Measurements from ENCODE around the gene SLC25A4. TPM values are rescaled to one million over a fixed set of nuclear protein-coding genes. Genes with fewer than 3 reads are reported as not detected.

The SLC25A4 gene
- total and polyA plus RNA-seq, 2 of the 4 experiments (the other 2 are of a cell fraction), result 16.0 to 21.6 TPM

DNA sequence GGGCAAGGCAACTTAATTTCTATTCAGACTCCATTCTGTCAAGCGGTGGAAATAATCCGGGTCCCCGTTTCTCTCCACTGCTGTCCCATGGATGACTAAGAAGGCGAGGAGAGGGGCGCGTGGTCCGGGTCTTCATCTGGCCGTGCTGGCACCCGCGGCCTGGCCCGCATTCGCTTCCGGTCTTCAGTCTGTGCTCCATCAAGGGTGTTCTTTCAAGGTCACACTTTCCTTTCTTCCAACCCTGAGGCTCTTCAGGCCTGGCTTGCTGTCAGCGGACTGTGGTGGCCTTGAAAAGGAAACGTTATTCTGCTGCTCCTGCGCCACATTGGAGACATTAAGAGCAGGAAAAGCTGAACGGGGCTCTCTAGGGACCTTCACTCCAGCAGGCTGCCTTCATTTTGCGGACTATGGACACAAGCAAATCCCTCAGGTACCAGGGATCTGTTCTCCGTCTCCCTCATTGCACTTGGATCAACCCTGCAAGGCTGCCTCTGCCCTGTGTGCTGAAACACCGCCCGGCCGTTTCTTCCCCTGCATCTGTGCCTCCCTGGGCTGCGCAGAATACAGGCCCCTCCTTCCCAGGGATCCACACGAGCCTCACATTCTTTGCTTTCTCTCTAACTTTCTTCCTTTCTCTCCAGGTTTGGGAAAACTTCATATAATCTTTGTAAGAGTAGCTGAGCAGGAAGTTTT lies 5.7 kb upstream of the SLC25A4 start:
- no peaks in the 10 kb centered on the region for H3K36me3 ChIP-seq (ENCODE audit: control insufficient read depth, insufficient read depth, low read length)
- H3K9me3 ChIP-seq (ENCODE audit: control insufficient read depth, insufficient read depth, low read length), result no peaks in the 10 kb centered on the region
- no peak overlapping the region for H3K56ac ChIP-seq (ENCODE audit: extremely low read depth, insufficient read depth, low read length)
- H4K91ac ChIP-seq (ENCODE audit: insufficient read depth, low read depth, low read length), result no peak overlapping the region
- TF ChIP-seq CHD1 (IDR thresholded peaks at IDR 0.05; ENCODE audit: low read depth, low read length) (no peak), RCOR1 (IDR thresholded peaks at IDR 0.05; ENCODE audit: insufficient replicate concordance, low read length) (no peak), NFE2L2 (IDR thresholded peaks at IDR 0.05; ENCODE audit: low read depth, low read length) (no peak), POLR2A (IDR thresholded peaks at IDR 0.05; ENCODE audit: low read depth, low read length) (no peak), MAZ (IDR thresholded peaks at IDR 0.05; ENCODE audit: borderline replicate concordance, low read depth, low read length) (no peak), MAFK (IDR thresholded peaks at IDR 0.05; ENCODE audit: low read depth, low read length) (no peak), FOS (IDR thresholded peaks at IDR 0.05; ENCODE audit: low read depth, low read length) (no peak), MXI1 (IDR thresholded peaks at IDR 0.05; ENCODE audit: borderline replicate concordance, low read depth, low read length) (no peak), RAD21 (IDR thresholded peaks at IDR 0.05; ENCODE audit: low read length) (no peak)
- TF ChIP-seq, protein P1, sequence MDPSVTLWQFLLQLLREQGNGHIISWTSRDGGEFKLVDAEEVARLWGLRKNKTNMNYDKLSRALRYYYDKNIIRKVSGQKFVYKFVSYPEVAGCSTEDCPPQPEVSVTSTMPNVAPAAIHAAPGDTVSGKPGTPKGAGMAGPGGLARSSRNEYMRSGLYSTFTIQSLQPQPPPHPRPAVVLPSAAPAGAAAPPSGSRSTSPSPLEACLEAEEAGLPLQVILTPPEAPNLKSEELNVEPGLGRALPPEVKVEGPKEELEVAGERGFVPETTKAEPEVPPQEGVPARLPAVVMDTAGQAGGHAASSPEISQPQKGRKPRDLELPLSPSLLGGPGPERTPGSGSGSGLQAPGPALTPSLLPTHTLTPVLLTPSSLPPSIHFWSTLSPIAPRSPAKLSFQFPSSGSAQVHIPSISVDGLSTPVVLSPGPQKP (IDR thresholded peaks at IDR 0.05; ENCODE audit: borderline replicate concordance, low read depth, low read length), result no peak
- TF ChIP-seq, protein P2, sequence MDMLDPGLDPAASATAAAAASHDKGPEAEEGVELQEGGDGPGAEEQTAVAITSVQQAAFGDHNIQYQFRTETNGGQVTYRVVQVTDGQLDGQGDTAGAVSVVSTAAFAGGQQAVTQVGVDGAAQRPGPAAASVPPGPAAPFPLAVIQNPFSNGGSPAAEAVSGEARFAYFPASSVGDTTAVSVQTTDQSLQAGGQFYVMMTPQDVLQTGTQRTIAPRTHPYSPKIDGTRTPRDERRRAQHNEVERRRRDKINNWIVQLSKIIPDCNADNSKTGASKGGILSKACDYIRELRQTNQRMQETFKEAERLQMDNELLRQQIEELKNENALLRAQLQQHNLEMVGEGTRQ (IDR thresholded peaks at IDR 0.05; ENCODE audit: low read depth, low read length), result no peak
- TF ChIP-seq, protein P3, sequence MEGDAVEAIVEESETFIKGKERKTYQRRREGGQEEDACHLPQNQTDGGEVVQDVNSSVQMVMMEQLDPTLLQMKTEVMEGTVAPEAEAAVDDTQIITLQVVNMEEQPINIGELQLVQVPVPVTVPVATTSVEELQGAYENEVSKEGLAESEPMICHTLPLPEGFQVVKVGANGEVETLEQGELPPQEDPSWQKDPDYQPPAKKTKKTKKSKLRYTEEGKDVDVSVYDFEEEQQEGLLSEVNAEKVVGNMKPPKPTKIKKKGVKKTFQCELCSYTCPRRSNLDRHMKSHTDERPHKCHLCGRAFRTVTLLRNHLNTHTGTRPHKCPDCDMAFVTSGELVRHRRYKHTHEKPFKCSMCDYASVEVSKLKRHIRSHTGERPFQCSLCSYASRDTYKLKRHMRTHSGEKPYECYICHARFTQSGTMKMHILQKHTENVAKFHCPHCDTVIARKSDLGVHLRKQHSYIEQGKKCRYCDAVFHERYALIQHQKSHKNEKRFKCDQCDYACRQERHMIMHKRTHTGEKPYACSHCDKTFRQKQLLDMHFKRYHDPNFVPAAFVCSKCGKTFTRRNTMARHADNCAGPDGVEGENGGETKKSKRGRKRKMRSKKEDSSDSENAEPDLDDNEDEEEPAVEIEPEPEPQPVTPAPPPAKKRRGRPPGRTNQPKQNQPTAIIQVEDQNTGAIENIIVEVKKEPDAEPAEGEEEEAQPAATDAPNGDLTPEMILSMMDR (conservative IDR thresholded peaks at IDR 0.05; ENCODE audit: low read depth, low read length), result no peak
- no peak overlapping the region for H3K18ac ChIP-seq (ENCODE audit: low read depth, low read length)
- H3K27me3 ChIP-seq (ENCODE audit: control insufficient read depth, insufficient read depth, low read length), result peaks cover 5% of the 10 kb centered on the region
- no peak overlapping the region for H2BK5ac ChIP-seq (ENCODE audit: low read depth, low read length, poor library complexity, severe bottlenecking)
- no peak overlapping the region for H2BK120ac ChIP-seq (ENCODE audit: low read depth, low read length)
- no TSS peak for BruUV-seq (replicated peaks)
- H2AK5ac ChIP-seq (ENCODE audit: low read depth, low read length), result no peak overlapping the region
- ATAC-seq (ENCODE audit: low read depth) (no peak), DNase-seq (no peak)
- H3K9me1 ChIP-seq (ENCODE audit: insufficient read depth, low read length), result no peaks in the 10 kb centered on the region
- CTCF ChIA-PET, result no interaction called here
- H3K14ac ChIP-seq (replicated peaks; ENCODE audit: low read depth, low read length), result no peak overlapping the region
- H4K8ac ChIP-seq (ENCODE audit: low read depth in 2 of 2, low read length in 2 of 2), result no peak overlapping the region
- intact Hi-C loops (cut with micrococcal nuclease) (no loop called here), dilution Hi-C loops (cut with HindIII; ENCODE audit: low sequenced_read_pairs, unreplicated experiment) (no loop called here), in situ Hi-C loops (cut with MboI; ENCODE audit: low sequenced_read_pairs) (loop anchor here (5.0 to 10.0 kb wide), 2 partner anchors 95 to 133 kb away; no protein-coding TSS in a partner anchor)
- H2AFZ ChIP-seq (replicated peaks; ENCODE audit: low read length, poor library complexity), result no peak overlapping the region
- no peak overlapping the region for H3K4me2 ChIP-seq (ENCODE audit: low read depth, low read length)
- no peak overlapping the region for H2BK20ac ChIP-seq (ENCODE audit: low read depth, low read length)
- no peaks in the 10 kb centered on the region for H4K20me1 ChIP-seq (ENCODE audit: insufficient read depth, low read length)
- H3K4ac ChIP-seq (ENCODE audit: low read depth, low read length), result no peak overlapping the region
- no peak overlapping the region for H3K4me3 ChIP-seq (ENCODE audit: insufficient read depth, low read depth, low read length)
- no peak overlapping the region for H3K27ac ChIP-seq (ENCODE audit: insufficient read depth, low read length)
- no peaks in the 10 kb centered on the region for H3K4me1 ChIP-seq (ENCODE audit: control insufficient read depth, insufficient read depth, low read length)
- 87% methylated on average over 10 of the region's 24 CpGs; no CpG with 5 or more reads in 1 of the 2 experiments for WGBS, 2 experiments (ENCODE audit: extremely low coverage in 2 of 2, insufficient read length in 1 of 2)
- H3K79me1 ChIP-seq (ENCODE audit: low read depth in 1 of 2, low read length in 2 of 2), result no peaks in the 10 kb centered on the region
- H2BK15ac ChIP-seq (ENCODE audit: low read depth, low read length), result no peak overlapping the region
- no peak overlapping the region for H3K23ac ChIP-seq (ENCODE audit: low read depth, low read length)
- H3K9ac ChIP-seq (ENCODE audit: low read depth, low read length), result no peak overlapping the region
- POLR2A ChIA-PET (ENCODE audit: unreplicated experiment), result no interaction called here
- no peak overlapping the region for H2AK9ac ChIP-seq (replicated peaks; ENCODE audit: low read depth, low read length, poor library complexity)
- no peak overlapping the region for H4K5ac ChIP-seq (ENCODE audit: low read depth, low read length)

Data from IMR-90 (cell line).